Left lung (tissue), 10 donors: Measurements from ENCODE around the gene GRK1. TPM values are rescaled to one million over a fixed set of nuclear protein-coding genes. Genes with fewer than 3 reads are reported as not detected.
A peak's percentile ranks its signal among the peaks of the same experiment; 100 is the strongest.
"Not testable (repeated sequence)": the region's sequence is repeated elsewhere in the genome, so short reads cannot be mapped to it uniquely, and the experiment has no call there.

Experiments
- ATAC-seq: fragments of 200-7000 bp; cut with Tn5 transposase; one replicate; pipeline ENCODE4 v1.9.1; 2020; ENCODE audit warnings: moderate library complexity
- DNase-seq, 4 donors: peaks; one replicate each; pipeline ENCODE4 v3.0.0-alpha.2; 2013 to 2020
- H3K27ac ChIP-seq, 2 donors: fragments of 200-600 bp; sonication (generic) in 1 of 2; one replicate each; pipeline versions ENCODE4 v1.5.0 to v1.8.0; 2020 to 2021
- H3K27me3 ChIP-seq, 2 donors: fragments of 200-600 bp; sonication (generic) in 1 of 2; one replicate each; pipeline versions ENCODE4 v1.5.0 to v1.8.0; 2020 to 2021
- H3K36me3 ChIP-seq, 2 donors: fragments of 200-600 bp; sonication (generic) in 1 of 2; one replicate each; pipeline versions ENCODE4 v1.5.0 to v1.8.0; 2020 to 2021
- H3K4me1 ChIP-seq, 2 donors: fragments of 200-600 bp; one replicate each; pipeline ENCODE4 v1.8.0; 2021
- H3K4me3 ChIP-seq, 2 donors: fragments of 200-600 bp; sonication (generic) in 1 of 2; one replicate each; pipeline versions ENCODE4 v1.5.0 to v1.8.0; 2020 to 2021; ENCODE audit warnings: mild to moderate bottlenecking in 1 of 2
- H3K9me3 ChIP-seq, 2 donors: fragments of 200-600 bp; sonication (generic) in 1 of 2; one replicate each; pipeline versions ENCODE4 v1.5.0 to v1.8.0; 2020 to 2021
- intact Hi-C, 2 donors: fragments of 100-400 bp; cut with DNase I; formaldehyde crosslinking; loops; one replicate each; pipeline versions ENCODE4 v1.11.2 to v1.14.2; 2022
- polyA plus RNA-seq, 6 donors: library from polyadenylated mRNA; unstranded; fragments of 120-200 nt; gene quantifications; one replicate each; pipeline ENCODE4 v1.2.1, GENCODE V29; 2013; ENCODE audit not compliant: insufficient read length in 6 of 6
- total RNA-seq, 2 donors: library from RNA; stranded (reverse); fragmentation: NEBNext Ultra II Directional; extraction: Animal tissue kit (Norgen Biotek cat#: 25700); gene quantifications; one replicate each; pipeline ENCODE4 v1.2.1, GENCODE V29; 2021
- TF ChIP-seq, protein P1 (sequence below), 2 donors: fragments of 200-600 bp; sonication (generic) in 1 of 2; IDR thresholded peaks; one replicate each; pipeline versions ENCODE4 v1.5.0 to v1.8.0; 2021; ENCODE audit warnings: antibody characterized with exemption in 2 of 2
- donor health status: DM: no; HTN: yes; CAD: no.
- donor health status: DM: no; HTN: no; CAD: no.

GRK1 gene
- total and polyA plus RNA-seq, 8 donors = 0.21 to 3.1 (median 1.2) TPM; not detected in 1

DNA sequence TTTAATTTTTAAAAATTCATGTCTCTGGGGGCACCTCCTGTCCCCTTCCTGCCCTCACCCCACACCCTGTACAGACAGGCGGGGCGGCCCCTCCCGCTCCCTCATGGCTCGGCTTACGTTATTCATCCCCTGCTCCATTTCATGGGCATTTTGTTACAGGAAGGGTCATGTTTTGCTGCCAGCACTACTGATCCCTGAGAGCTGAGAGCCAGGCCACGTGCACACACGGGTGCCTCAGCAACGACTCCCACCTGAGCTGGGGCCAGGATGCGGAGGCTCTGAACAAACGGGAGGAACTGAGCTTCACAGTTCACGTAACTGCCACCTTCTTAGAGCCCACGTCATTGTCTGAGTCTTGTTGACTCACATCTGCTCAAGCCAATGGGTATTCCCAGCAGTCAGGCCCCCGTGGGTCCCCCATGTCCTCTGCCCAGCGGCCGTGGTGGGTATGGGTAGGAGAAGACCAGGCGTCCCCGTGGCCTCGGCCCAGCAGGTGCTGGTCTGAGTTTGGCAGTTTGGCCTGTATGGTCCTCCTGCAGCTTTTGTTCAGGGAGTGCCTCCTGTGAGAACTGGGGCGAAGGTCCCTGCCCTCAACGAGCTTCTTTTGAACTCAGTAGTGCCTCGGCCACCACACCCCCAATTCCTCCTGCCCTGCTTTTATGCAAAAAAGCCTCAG is 75.6 kb downstream of the GRK1 start:
- H3K27ac ChIP-seq = no peak overlapping the region
- no peak overlapping the region for H3K4me3 ChIP-seq
- H3K27me3 ChIP-seq = peaks cover 0 to 50% of the 10 kb centered on the region in 2 donors
- intact Hi-C loops = no loop called here
- H3K36me3 ChIP-seq = no peaks in the 10 kb centered on the region
- DNase-seq (peak in 1 of 4 donors; percentile 69), ATAC-seq (no peak)
- H3K9me3 ChIP-seq = no peaks in the 10 kb centered on the region
- peaks cover 0 to 21% of the 10 kb centered on the region in 2 donors for H3K4me1 ChIP-seq
- TF ChIP-seq, protein P1, sequence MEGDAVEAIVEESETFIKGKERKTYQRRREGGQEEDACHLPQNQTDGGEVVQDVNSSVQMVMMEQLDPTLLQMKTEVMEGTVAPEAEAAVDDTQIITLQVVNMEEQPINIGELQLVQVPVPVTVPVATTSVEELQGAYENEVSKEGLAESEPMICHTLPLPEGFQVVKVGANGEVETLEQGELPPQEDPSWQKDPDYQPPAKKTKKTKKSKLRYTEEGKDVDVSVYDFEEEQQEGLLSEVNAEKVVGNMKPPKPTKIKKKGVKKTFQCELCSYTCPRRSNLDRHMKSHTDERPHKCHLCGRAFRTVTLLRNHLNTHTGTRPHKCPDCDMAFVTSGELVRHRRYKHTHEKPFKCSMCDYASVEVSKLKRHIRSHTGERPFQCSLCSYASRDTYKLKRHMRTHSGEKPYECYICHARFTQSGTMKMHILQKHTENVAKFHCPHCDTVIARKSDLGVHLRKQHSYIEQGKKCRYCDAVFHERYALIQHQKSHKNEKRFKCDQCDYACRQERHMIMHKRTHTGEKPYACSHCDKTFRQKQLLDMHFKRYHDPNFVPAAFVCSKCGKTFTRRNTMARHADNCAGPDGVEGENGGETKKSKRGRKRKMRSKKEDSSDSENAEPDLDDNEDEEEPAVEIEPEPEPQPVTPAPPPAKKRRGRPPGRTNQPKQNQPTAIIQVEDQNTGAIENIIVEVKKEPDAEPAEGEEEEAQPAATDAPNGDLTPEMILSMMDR (IDR thresholded peaks at IDR 0.05) = no peak

DNA sequence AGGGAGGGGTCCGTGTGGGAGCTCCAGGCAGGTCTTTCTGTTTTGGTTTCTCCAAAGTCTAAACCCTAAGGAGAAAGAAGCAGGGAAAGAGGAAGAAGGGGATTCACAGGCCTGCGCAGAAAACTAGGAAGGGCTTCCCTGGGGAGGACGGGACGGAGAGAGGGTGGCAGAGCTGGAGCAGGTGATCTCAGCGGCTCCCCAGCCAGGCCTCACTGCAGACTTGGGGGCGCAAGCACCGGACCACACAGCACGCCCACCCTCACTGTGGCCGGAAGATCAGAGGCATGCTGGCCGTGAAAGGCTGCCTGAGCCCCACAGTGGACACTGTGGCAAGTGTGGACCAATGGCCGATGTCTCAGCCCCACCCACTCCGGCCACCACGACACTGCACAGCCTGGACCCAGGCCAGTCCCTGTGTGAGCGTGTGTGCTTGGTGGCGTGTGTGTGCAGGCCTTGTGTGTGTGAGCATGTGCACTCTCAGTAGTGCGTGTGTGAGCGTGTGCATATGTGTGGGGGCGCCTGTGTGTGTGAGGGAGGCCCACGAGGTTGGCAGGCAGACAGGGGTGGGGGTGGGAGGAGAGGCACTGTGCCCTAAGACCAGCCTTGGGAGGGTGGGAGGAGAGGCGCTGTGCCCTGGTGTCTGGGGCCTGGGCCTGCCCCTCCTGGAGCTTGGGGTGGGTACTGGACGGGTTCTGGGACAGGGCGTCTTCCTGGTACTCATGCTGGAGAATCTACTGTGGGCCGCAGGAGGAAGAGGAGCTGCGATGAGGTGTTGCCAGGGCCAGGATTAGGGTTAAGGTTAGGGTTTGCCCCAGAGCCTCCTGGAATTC is 76.6 kb downstream of the GRK1 start:
- DNase-seq = peak in 1 of 4 donors; percentile 60
- intact Hi-C loops = no loop called here
- H3K27me3 ChIP-seq = peaks cover 0 to 48% of the 10 kb centered on the region in 2 donors

DNA sequence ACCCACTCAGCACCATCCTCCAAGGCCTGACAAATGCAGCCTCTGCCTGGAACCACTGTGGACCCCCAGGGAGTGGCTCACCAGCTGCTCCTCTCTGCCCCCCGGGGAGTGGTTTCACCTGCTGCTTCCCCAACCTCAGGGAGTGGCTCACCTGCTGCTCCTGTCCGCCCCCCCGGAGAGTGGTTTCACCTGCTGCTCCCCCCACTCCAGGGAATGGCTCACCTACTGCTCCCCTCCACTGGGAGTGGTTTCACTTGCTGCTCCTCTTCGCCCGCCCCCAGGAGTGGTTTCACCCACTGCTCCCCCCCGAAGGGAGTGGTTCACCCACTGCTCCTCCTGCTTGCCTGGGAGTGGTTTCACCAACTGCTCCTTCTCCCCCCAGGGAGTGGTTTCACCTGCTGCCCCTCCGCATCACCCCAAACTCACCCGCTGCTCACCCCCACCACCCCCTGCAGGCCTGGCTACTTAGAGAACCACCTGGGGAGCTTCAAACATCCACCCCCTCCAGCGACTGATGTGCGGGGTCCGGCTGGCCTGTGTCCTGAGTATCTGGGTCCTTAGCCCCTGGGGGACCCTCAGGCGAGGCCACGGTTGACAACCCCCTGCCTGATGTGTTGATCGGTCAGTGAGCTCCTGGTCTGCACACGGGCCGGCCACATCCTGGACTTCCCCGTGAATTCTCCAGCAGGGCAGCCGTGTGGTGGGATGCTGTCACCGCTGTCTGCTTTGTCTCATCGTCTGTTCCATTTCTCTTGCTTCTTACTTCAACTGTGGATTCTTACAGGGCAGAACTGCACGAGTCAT is 77.4 kb downstream of the GRK1 start:
- peaks cover 0 to 39% of the 10 kb centered on the region in 2 donors for H3K27me3 ChIP-seq
- H3K4me3 ChIP-seq = no peak overlapping the region
- DNase-seq = peak in 1 of 4 donors; percentile 46
- intact Hi-C loops = no loop called here
- no peaks in the 10 kb centered on the region for H3K36me3 ChIP-seq
- TF ChIP-seq, protein P1 (IDR thresholded peaks at IDR 0.05) = no peak
- peaks cover 0 to 21% of the 10 kb centered on the region in 2 donors for H3K4me1 ChIP-seq
- H3K27ac ChIP-seq = no peak overlapping the region
- no peaks in the 10 kb centered on the region for H3K9me3 ChIP-seq
- ATAC-seq = no peak

More for the DNA sequence above, 76.6 kb downstream of the GRK1 start:
- no peak overlapping the region for H3K4me3 ChIP-seq
- TF ChIP-seq, protein P1 (IDR thresholded peaks at IDR 0.05) = no peak
- H3K9me3 ChIP-seq = no peaks in the 10 kb centered on the region
- H3K4me1 ChIP-seq = peaks cover 0 to 21% of the 10 kb centered on the region in 2 donors
- ATAC-seq = no peak
- no peak overlapping the region for H3K27ac ChIP-seq
- no peaks in the 10 kb centered on the region for H3K36me3 ChIP-seq

DNA sequence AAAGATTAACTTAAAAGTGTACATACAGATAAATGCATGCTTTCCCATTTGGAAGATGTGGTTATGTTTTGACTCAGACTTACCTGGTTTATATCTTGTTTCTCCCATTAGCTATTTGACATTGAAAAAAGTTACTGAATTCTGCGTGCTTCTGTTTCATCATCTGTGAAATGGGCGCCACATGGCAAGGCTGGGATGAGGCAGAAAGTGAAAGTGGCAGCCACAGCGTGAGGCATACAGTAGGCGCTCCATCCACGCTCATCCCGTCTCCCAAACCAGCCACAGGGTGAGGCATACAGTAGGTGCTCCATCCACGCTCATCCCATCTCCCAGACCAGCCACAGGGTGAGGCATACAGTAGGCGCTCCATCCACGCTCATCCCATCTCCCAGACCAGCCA is 78.0 kb downstream of the GRK1 start:
- Histone ChIP-seq H3K9me3 (no peaks in the 10 kb centered on the region), H3K4me1 (peaks cover 0 to 21% of the 10 kb centered on the region in 2 donors), H3K27ac (no peak overlapping the region), H3K27me3 (peaks cover 0 to 33% of the 10 kb centered on the region in 2 donors), H3K36me3 (no peaks in the 10 kb centered on the region), H3K4me3 (no peak overlapping the region)
- no peak for DNase-seq
- TF ChIP-seq, protein P1 (IDR thresholded peaks at IDR 0.05) = no peak
- intact Hi-C loops = no loop called here
- ATAC-seq = no peak

DNA sequence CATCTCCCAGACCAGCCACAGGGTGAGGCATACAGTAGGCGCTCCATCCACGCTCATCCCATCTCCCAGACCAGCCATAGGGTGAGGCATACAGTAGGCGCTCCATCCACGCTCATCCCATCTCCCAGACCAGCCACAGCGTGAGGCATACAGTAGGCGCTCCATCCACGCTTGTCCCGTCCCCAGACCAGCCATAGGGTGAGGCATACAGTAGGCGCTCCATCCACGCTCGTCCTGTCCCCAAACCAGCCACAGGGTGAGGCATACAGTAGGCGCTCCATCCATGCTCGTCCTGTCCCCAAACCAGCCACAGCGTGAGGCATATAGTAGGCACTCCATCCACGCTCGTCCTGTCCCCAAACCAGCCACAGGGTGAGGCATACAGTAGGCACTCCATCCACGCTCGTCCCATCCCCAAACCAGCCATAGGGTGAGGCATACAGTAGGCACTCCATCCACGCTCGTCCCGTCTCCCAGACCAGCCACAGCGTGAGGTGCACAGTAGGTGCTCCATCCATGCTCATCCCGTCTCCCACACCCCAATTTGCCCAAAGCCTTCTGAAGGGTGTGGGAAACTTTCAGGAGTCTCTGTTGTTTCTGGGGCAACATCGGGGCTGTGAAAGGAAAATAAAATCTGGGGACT is 78.6 kb downstream of the GRK1 start:
- intact Hi-C loops, H3K36me3 ChIP-seq, H3K27ac ChIP-seq, DNase-seq, H3K4me3 ChIP-seq, ATAC-seq, H3K9me3 ChIP-seq: not testable (repeated sequence)
- Histone ChIP-seq H3K27me3 (peaks cover 0 to 27% of the 10 kb centered on the region in 2 donors), H3K4me1 (peaks cover 0 to 21% of the 10 kb centered on the region in 2 donors)
